GM12878 (cell line): ENCODE results near the gene PDE3B. TPM values are rescaled to one million over a fixed set of nuclear protein-coding genes. Genes with fewer than 3 reads are reported as not detected.

ENCODE experiments used
- ATAC-seq: fragments of 200-7000 bp; cut with Tn5 transposase; 3 replicates; pipeline ENCODE4 v1.9.1; 2020; ENCODE audit warnings: mild to moderate bottlenecking, moderate library complexity
- BruUV-seq: library from RNA; stranded (reverse); fragments of 400-500 nt; replicated peaks from 2 replicates; lab custom pipeline; 2021; lab: Mats Ljungman, UMichigan
- CTCF ChIA-PET: fragments of 300-600 bp; sonication (Branson Sonifier 250); formaldehyde crosslinking; extraction: SDS; loops from one replicate; lab custom pipeline; 2021; ENCODE audit warnings: inconsistent platforms; lab: Yijun Ruan, JAX
- POLR2A ChIA-PET: fragments of 350-600 bp; formaldehyde crosslinking; extraction: SDS; loops from one replicate; lab custom pipeline; 2021; ENCODE audit warnings: inconsistent platforms; lab: Charles Lee
- RAD21 ChIA-PET: fragments of 300-600 bp; sonication (Branson Sonifier 250); formaldehyde crosslinking; loops from one replicate; lab custom pipeline; 2023; ENCODE audit warnings: antibody characterized with exemption; ENCODE audit not compliant: unreplicated experiment; lab: Charles Lee
- SMC1A ChIA-PET: fragments of 300-600 bp; sonication (Branson Sonifier 250); formaldehyde crosslinking; loops from one replicate; lab custom pipeline; 2023; ENCODE audit not compliant: unreplicated experiment, uncharacterized antibody; lab: Charles Lee
- DNase-seq: peaks from one replicate; pipeline ENCODE4 v3.0.0-alpha.2; 2011; ENCODE audit warnings: low read depth, low spot score
- FAIRE-seq: peaks from 3 replicates; lab custom pipeline; 2011; peaks lifted over from hg19 to GRCh38; lab: Jason Lieb, UNC
- H2AFZ ChIP-seq: 2 replicates; pipeline ENCODE4 v1.6.0; 2011; ENCODE audit warnings: low read depth, low read length, control low read depth; ENCODE audit not compliant: control insufficient read depth
- H3K27ac ChIP-seq: 2 replicates; pipeline ENCODE4 v1.5.1; 2011; ENCODE audit warnings: control low read depth; ENCODE audit not compliant: control insufficient read depth, insufficient read depth
- H3K27me3 ChIP-seq, 2 experiments: replicated peaks in 1 of 2; 2 replicates each; pipeline versions ENCODE4 v1.6.0 to v1.6.1; 2011; ENCODE audit warnings: low read length in 1 of 2; ENCODE audit not compliant: control insufficient read depth in 2 of 2, insufficient read depth in 2 of 2
- H3K36me3 ChIP-seq, 2 experiments: 2 replicates each; pipeline ENCODE4 v1.5.1; 2011; ENCODE audit warnings: low read length in 1 of 2; ENCODE audit not compliant: control insufficient read depth in 2 of 2, insufficient read depth in 2 of 2
- H3K4me1 ChIP-seq: 2 replicates; pipeline ENCODE4 v1.6.1; 2011; ENCODE audit warnings: mild to moderate bottlenecking, low read length, moderate library complexity, mixed read lengths; ENCODE audit not compliant: control insufficient read depth, insufficient read depth
- H3K4me2 ChIP-seq: 2 replicates; pipeline ENCODE4 v1.6.0; 2011; ENCODE audit warnings: control low read depth; ENCODE audit not compliant: control insufficient read depth, insufficient read depth
- H3K4me3 ChIP-seq: fragments of 200-600 bp; sonication (generic); 2 replicates; pipeline ENCODE4 v1.5.1; 2016
- H3K79me2 ChIP-seq: 2 replicates; pipeline ENCODE4 v1.6.0; 2011; ENCODE audit warnings: low read length; ENCODE audit not compliant: control insufficient read depth, insufficient read depth
- H3K9ac ChIP-seq: 2 replicates; pipeline ENCODE4 v1.8.0; 2011; ENCODE audit warnings: low read length, control low read depth, mixed read lengths; ENCODE audit not compliant: control insufficient read depth, insufficient read depth
- H3K9me3 ChIP-seq: replicated peaks from 3 replicates; pipeline ENCODE4 v1.5.1; 2011; ENCODE audit warnings: mild to moderate bottlenecking, low read length; ENCODE audit not compliant: control insufficient read depth, insufficient read depth
- H4K20me1 ChIP-seq: 2 replicates; pipeline ENCODE4 v1.6.0; 2011; ENCODE audit not compliant: control insufficient read depth, insufficient read depth
- BMI1 ChIP-seq: fragments of 450-650 bp; IDR thresholded peaks from 2 replicates; pipeline ENCODE4 v1.6.1; 2016; ENCODE audit warnings: mild to moderate bottlenecking, moderate library complexity, borderline replicate concordance
- CREB1 ChIP-seq: IDR thresholded peaks from 2 replicates; pipeline ENCODE4 v1.6.1; 2012; ENCODE audit warnings: low read depth, mild to moderate bottlenecking, inconsistent platforms
- DPF2 ChIP-seq: fragments of 450-650 bp; IDR thresholded peaks from 2 replicates; pipeline ENCODE4 v1.6.1; 2017; ENCODE audit warnings: mild to moderate bottlenecking
- EED ChIP-seq: sonication (generic); IDR thresholded peaks from 2 replicates; pipeline ENCODE4 v1.6.1; 2016; ENCODE audit warnings: antibody characterized with exemption, low read depth
- EP300 ChIP-seq, 2 experiments: fragments of 150-350 bp in 1 of 2; IDR thresholded peaks; 2 replicates each; pipeline ENCODE4 v1.6.1; 2011 to 2012; ENCODE audit warnings: low read depth in 2 of 2, low read length in 2 of 2, borderline replicate concordance in 1 of 2, improper control_type of control experiment in 1 of 2, inconsistent platforms in 1 of 2; ENCODE audit not compliant: control insufficient read depth in 1 of 2
- GABPA ChIP-seq: IDR thresholded peaks from 2 replicates; pipeline ENCODE4 v1.6.1; 2014; ENCODE audit warnings: antibody characterized with exemption, low read depth, mild to moderate bottlenecking, inconsistent platforms
- HCFC1 ChIP-seq: fragments of 150-350 bp; IDR thresholded peaks from 2 replicates; pipeline ENCODE4 v1.6.1; 2014; ENCODE audit warnings: low read length
- IRF4 ChIP-seq: IDR thresholded peaks from 2 replicates; pipeline ENCODE4 v1.6.1; 2011; ENCODE audit warnings: low read depth, low read length
- PAX5 ChIP-seq: IDR thresholded peaks from 2 replicates; pipeline ENCODE4 v1.6.1; 2011; ENCODE audit warnings: low read depth, low read length, borderline replicate concordance
- PAX8 ChIP-seq: fragments of 450-650 bp; IDR thresholded peaks from 2 replicates; pipeline ENCODE4 v1.6.1; 2017; ENCODE audit warnings: mild to moderate bottlenecking, moderate library complexity
- RCOR1 ChIP-seq: conservative IDR thresholded peaks from 2 replicates; pipeline ENCODE4 v1.6.1; 2012; ENCODE audit warnings: low read depth, low read length, improper control_type of control experiment
- SIN3A ChIP-seq: IDR thresholded peaks from 2 replicates; pipeline ENCODE4 v1.6.1; 2012; ENCODE audit warnings: low read depth, low read length, improper control_type of control experiment
- SMAD1 ChIP-seq: fragments of 450-650 bp; IDR thresholded peaks from 2 replicates; pipeline ENCODE4 v1.6.1; 2018; ENCODE audit warnings: mild to moderate bottlenecking, low read depth; ENCODE audit not compliant: partially characterized antibody
- SUPT20H ChIP-seq: IDR thresholded peaks from 2 replicates; pipeline ENCODE4 v1.6.1; 2011; ENCODE audit warnings: low read depth, mild to moderate bottlenecking, low read length, moderate library complexity, borderline replicate concordance; ENCODE audit not compliant: control insufficient read depth
- ZBED1 ChIP-seq: IDR thresholded peaks from 2 replicates; pipeline ENCODE4 v1.6.1; 2016; ENCODE audit warnings: borderline replicate concordance
- ZNF622 ChIP-seq: fragments of 450-650 bp; IDR thresholded peaks from 2 replicates; pipeline ENCODE4 v1.6.1; 2017; ENCODE audit warnings: mild to moderate bottlenecking, inconsistent platforms
- in situ Hi-C: fragments of 300-500 bp; cut with MboI; formaldehyde crosslinking; loops from 9 replicates; pipeline ENCODE4 v1.14.3; 2018; ENCODE audit warnings: mixed read lengths
- intact Hi-C: fragments of 100-400 bp; cut with micrococcal nuclease; formaldehyde crosslinking; loops from one replicate; pipeline ENCODE4 v1.14.2; 2022; ENCODE audit not compliant: unreplicated experiment
- polyA plus RNA-seq, 11 experiments: library from polyadenylated mRNA; depleted of rRNA in 4 of 11; unstranded in 6 of 11; stranded (reverse) in 5 of 11; fragments of >200 nt; fragmentation: Nextera tagmentation in 4 of 11; fragmentation: Illumina TruSeq in 1 of 11; extraction: Ambion mirVana in 4 of 11; extraction: Trizol in 1 of 11; gene quantifications; 1 replicate in 1 of 11; 2 replicates in 10 of 11; pipeline versions ENCODE4 v1.2.1 to v1.2.3, GENCODE V29; 2011 to 2016; ENCODE audit warnings: inconsistent platforms in 2 of 11, missing spikeins in 2 of 11, low read depth in 1 of 11
- total RNA-seq, 4 experiments: library from RNA; depleted of rRNA in 3 of 4; stranded (reverse); fragments of >200 nt in 3 of 4; fragmentation: Illumina TruSeq in 1 of 4; extraction: Trizol in 1 of 4; gene quantifications; 2 replicates each; pipeline versions ENCODE4 v1.2.1 to v1.2.3, GENCODE V29; 2013 to 2021
- TF ChIP-seq, protein P1 (sequence below): fragments of 450-650 bp; IDR thresholded peaks from 2 replicates; pipeline ENCODE4 v1.6.1; 2017; ENCODE audit warnings: mild to moderate bottlenecking
- TF ChIP-seq, protein P2 (sequence below): fragments of 450-650 bp; IDR thresholded peaks from 2 replicates; pipeline ENCODE4 v1.6.1; 2018; ENCODE audit warnings: mild to moderate bottlenecking, low read depth, moderate library complexity; ENCODE audit not compliant: partially characterized antibody
- TF ChIP-seq, protein P3 (sequence below): fragments of 450-650 bp; formaldehyde crosslinking; IDR thresholded peaks from 2 replicates; pipeline ENCODE4 v1.5.0; 2022; ENCODE audit warnings: mild to moderate bottlenecking, missing genetic modification characterization

Gene PDE3B
- total and polyA plus RNA-seq, 10 of the 15 experiments (the other 5 are each of a cell fraction or from before 2014, with no cell fraction given) = 0.04 to 3.1 (median 1.9) TPM

DNA sequence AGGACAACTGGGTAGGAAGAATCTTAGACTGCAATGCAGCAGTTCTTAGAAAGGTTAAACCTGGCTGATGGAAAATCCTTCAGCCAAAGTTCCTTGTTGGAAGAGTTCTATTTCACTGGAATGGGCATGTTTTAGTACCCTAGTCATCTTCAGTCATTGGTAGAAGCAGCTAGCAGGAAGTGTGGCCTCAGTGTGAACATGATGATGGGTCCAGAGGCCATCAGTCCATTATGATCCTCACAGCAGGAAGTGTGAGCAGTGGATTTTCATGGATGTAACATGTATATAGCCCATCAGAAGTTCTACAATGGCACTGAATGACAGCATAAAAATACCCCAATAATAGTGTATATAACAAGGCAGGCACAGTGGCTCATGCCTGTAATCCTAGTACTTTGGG is 35.9 kb upstream of the PDE3B start:
- SMC1A ChIA-PET = no interaction called here
- Histone ChIP-seq H3K36me3 (no peaks in the 10 kb centered on the region), H3K9ac (no peak overlapping the region), H3K4me1 (no peaks in the 10 kb centered on the region), H3K9me3 (no peaks in the 10 kb centered on the region), H3K4me2 (no peak overlapping the region), H4K20me1 (no peaks in the 10 kb centered on the region), H3K27ac (no peak overlapping the region), H3K79me2 (no peaks in the 10 kb centered on the region), H3K4me3 (no peak overlapping the region), H2AFZ (no peak overlapping the region), H3K27me3 (no peaks in the 10 kb centered on the region)
- TF ChIP-seq SIN3A = no peak
- TF ChIP-seq, protein P1, sequence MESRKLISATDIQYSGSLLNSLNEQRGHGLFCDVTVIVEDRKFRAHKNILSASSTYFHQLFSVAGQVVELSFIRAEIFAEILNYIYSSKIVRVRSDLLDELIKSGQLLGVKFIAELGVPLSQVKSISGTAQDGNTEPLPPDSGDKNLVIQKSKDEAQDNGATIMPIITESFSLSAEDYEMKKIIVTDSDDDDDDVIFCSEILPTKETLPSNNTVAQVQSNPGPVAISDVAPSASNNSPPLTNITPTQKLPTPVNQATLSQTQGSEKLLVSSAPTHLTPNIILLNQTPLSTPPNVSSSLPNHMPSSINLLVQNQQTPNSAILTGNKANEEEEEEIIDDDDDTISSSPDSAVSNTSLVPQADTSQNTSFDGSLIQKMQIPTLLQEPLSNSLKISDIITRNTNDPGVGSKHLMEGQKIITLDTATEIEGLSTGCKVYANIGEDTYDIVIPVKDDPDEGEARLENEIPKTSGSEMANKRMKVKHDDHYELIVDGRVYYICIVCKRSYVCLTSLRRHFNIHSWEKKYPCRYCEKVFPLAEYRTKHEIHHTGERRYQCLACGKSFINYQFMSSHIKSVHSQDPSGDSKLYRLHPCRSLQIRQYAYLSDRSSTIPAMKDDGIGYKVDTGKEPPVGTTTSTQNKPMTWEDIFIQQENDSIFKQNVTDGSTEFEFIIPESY = no peak
- TF ChIP-seq EP300 (IDR thresholded peaks at IDR 0.05; ENCODE audit: borderline replicate concordance in 1 of 2, control insufficient read depth in 1 of 2, low read depth in 2 of 2, low read length in 2 of 2) = no peak
- TF ChIP-seq ZNF622 = no peak
- TF ChIP-seq DPF2 = no peak
- no peak for TF ChIP-seq HCFC1
- no peak for TF ChIP-seq EED
- TF ChIP-seq SUPT20H = no peak
- TF ChIP-seq ZBED1 = no peak
- TF ChIP-seq PAX5 = no peak
- no peak for TF ChIP-seq SMAD1
- TF ChIP-seq PAX8 = no peak
- TF ChIP-seq, protein P2, sequence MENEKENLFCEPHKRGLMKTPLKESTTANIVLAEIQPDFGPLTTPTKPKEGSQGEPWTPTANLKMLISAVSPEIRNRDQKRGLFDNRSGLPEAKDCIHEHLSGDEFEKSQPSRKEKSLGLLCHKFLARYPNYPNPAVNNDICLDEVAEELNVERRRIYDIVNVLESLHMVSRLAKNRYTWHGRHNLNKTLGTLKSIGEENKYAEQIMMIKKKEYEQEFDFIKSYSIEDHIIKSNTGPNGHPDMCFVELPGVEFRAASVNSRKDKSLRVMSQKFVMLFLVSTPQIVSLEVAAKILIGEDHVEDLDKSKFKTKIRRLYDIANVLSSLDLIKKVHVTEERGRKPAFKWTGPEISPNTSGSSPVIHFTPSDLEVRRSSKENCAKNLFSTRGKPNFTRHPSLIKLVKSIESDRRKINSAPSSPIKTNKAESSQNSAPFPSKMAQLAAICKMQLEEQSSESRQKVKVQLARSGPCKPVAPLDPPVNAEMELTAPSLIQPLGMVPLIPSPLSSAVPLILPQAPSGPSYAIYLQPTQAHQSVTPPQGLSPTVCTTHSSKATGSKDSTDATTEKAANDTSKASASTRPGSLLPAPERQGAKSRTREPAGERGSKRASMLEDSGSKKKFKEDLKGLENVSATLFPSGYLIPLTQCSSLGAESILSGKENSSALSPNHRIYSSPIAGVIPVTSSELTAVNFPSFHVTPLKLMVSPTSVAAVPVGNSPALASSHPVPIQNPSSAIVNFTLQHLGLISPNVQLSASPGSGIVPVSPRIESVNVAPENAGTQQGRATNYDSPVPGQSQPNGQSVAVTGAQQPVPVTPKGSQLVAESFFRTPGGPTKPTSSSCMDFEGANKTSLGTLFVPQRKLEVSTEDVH = no peak
- TF ChIP-seq GABPA = no peak
- no peak for TF ChIP-seq RCOR1
- no peak for TF ChIP-seq IRF4
- TF ChIP-seq, protein P3, sequence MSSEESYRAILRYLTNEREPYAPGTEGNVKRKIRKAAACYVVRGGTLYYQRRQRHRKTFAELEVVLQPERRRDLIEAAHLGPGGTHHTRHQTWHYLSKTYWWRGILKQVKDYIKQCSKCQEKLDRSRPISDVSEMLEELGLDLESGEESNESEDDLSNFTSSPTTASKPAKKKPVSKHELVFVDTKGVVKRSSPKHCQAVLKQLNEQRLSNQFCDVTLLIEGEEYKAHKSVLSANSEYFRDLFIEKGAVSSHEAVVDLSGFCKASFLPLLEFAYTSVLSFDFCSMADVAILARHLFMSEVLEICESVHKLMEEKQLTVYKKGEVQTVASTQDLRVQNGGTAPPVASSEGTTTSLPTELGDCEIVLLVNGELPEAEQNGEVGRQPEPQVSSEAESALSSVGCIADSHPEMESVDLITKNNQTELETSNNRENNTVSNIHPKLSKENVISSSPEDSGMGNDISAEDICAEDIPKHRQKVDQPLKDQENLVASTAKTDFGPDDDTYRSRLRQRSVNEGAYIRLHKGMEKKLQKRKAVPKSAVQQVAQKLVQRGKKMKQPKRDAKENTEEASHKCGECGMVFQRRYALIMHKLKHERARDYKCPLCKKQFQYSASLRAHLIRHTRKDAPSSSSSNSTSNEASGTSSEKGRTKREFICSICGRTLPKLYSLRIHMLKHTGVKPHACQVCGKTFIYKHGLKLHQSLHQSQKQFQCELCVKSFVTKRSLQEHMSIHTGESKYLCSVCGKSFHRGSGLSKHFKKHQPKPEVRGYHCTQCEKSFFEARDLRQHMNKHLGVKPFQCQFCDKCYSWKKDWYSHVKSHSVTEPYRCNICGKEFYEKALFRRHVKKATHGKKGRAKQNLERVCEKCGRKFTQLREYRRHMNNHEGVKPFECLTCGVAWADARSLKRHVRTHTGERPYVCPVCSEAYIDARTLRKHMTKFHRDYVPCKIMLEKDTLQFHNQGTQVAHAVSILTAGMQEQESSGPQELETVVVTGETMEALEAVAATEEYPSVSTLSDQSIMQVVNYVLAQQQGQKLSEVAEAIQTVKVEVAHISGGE (CRISPR knock-in tag) = no peak
- no peak for TF ChIP-seq CREB1
- no peak for TF ChIP-seq BMI1
- DNase-seq = no peak
- in situ Hi-C loops (no loop called here), intact Hi-C loops (no loop called here)
- no peak for ATAC-seq
- FAIRE-seq = no peak
- CTCF ChIA-PET = no interaction called here
- no TSS peak for BruUV-seq
- POLR2A ChIA-PET = no interaction called here
- RAD21 ChIA-PET = no interaction called here
